OCI-LY3 (cell line): ENCODE data around the gene DARS2.

Experiments
- CTCF ChIP-seq: fragments of 200-600, 300-600 bp; sonication (generic); IDR thresholded peaks from 2 replicates; pipeline ENCODE4 v1.5.1; 2014; ENCODE audit warnings: antibody characterized with exemption, low read length, low read depth
- EZH2phosphoT487 ChIP-seq: fragments of 200-600 bp; shearing (Covaris generic); IDR thresholded peaks from 2 replicates; pipeline ENCODE4 v1.6.1; 2018; ENCODE audit warnings: antibody characterized with exemption, mixed run types, low read depth

- no peak for TF ChIP-seq CTCF
- no peak for TF ChIP-seq EZH2phosphoT487
Observed at GRCh38 chr1:173871500-173871899, 47.0 kb downstream of the DARS2 start.
